HG02938 (cell line): Measurements from ENCODE around the gene C19orf25.

Experiments used
- ATAC-seq: cut with Tn5 transposase; IDR thresholded peaks from one replicate; pipeline ENCODE4 v1.9.1; 2021; ENCODE audit warnings: mild to moderate bottlenecking, moderate library complexity; ENCODE audit not compliant: unreplicated experiment

Gene C19orf25

DNA sequence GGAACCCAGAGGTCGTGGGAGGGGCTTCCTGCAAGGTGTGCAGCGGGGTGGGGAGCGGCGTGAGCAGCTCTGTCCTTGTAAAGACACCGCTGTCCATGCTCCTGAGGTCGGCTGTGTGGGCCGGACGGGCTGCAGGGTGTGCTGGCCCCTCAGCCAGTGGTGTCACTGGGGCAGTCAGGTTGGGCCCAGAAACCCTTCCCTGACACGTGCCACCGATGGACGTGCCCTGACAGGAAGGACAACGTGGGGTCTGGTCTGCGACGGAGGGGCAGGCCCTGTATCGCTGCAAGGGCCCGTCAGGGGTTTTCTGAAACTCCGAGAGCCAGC is 45.0 kb downstream of the C19orf25 start:
- ATAC-seq: no peak

DNA sequence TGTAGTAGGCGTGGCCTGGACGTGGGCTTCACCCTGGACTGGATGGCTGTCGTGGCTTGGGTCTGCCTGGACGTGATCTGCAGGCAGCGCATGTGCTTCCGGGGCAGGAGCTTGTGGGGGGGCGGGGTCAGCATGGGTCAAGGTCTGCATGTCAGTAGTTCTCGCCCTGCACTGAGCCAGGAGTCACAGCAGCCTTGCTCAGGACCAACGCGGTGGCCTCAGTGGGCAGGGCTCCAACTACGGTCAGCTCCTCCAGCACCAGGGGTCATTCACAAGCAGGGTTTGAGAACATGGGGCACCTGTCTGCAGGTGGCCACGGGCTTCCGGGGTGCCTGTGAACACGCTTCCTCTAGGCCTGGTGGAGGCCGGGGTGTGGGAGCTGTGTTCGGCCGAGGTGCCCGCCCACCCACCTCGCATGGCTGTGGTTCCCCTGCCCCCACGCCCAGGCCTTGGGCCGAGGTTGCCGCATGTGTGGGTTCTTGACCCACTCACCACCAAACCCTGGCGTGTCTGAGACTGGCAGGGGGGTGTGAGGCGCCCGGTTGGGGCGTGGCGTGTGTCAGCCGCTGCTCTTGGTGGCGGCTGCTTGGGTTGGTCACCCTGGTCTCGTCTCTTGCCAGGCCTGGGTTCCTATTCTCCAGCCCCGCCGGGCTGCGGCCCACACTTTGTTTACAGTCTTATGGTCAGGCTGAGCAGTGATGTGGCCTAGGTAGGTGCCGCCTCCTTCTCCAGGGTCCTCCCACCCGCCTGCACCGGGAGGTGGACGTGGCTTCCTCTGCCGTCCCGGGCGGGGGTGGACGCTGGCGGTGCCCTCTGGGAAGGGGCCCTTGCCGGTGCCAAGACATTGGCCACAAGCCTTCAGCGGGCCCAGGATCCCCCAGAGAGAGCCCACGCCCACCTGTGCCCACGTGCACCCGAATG is 45.6 kb downstream of the C19orf25 start:
- no peak for ATAC-seq

DNA sequence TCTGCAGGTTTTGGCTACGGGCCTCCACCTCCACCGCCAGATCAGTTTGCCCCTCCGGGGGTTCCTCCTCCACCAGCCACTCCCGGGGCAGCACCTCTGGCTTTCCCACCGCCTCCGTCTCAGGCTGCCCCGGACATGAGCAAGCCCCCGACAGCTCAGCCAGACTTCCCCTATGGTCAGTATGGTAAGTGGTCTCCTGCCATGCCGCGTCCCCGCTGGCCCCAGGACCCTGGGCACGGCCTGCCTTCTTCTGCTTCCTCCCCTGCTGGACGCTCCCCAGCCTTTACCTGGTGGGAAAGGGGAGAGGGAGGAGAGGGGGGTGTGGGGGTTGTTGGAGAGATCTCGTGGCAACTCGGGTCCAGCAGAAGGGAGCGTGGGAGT is 46.5 kb downstream of the C19orf25 start:
- no peak for ATAC-seq

DNA sequence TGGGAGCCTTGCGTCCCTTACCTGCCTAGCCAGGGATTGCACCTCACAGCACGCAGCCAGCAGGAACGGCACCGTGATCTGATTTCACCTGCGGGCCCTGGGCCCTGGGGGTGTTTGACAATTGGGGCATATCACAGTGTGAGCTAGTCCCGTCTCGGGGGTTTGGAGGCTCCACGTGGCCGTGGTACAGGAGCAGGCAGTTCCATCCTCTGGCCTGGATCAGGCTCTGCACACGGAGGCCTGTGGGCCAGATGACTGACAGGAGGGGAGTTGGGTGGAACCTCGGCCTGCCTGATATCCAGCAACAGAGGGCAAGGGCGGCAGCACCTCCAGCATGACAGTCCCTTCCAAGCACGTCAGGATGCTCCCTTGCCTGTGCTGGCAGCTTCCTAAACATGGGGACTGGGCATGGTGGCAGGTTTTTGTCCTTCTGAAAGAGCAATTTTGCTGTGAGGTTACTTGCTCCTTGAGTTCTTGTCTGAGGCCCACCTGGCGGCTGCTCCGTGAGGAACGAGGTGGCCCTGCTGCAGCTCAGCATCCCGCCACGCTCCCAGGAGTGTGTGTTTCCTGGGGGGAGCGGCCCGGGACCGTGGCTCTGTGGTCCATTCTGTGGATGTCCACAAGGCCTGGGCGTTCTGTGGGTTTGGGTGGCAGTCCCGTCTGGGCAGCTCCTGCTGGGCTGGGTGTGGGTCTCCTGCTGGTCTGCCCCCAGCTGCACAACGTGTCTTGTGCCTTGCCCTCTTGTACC is 47.1 kb downstream of the C19orf25 start:
- ATAC-seq: no peak

DNA sequence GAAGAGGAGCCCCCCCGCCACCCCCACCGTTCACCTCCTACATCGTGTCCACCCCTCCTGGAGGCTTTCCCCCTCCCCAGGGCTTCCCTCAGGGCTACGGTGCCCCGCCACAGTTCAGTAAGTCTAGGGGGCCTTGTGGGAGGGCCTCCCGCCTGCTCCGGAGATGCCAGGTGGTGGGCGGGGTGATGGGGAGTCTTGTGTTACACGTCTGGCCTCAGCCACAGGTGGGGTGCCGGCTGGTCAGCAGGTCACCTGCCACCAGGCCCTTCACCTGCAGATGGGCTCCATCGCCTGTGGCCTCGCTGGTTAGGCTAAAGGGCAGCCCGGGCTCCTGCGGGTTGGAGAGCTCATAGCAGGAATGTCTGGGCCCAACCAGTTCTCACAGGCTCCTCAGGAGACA is 48.8 kb downstream of the C19orf25 start:
- no peak for ATAC-seq

DNA sequence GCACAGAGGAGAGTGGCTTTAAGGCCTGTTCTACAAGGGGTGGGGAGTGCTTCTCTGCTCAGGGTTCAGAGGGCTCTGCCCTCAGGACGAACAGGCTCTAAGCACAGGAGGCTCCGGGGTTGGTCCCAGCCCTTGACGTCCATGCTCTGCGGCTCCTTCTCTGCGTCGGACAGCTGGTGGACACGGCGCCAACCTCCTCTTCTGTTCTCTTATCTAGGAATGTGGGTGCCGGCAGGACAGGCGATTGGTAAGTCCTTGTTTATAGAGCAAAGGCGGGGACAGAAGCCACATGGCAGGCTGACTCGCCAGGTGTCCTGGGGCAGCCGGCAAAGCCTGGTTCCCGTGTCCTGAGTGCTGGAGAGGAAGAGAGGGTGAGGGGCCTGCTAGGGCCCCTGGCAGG is 49.3 kb downstream of the C19orf25 start:
- ATAC-seq: no peak

DNA sequence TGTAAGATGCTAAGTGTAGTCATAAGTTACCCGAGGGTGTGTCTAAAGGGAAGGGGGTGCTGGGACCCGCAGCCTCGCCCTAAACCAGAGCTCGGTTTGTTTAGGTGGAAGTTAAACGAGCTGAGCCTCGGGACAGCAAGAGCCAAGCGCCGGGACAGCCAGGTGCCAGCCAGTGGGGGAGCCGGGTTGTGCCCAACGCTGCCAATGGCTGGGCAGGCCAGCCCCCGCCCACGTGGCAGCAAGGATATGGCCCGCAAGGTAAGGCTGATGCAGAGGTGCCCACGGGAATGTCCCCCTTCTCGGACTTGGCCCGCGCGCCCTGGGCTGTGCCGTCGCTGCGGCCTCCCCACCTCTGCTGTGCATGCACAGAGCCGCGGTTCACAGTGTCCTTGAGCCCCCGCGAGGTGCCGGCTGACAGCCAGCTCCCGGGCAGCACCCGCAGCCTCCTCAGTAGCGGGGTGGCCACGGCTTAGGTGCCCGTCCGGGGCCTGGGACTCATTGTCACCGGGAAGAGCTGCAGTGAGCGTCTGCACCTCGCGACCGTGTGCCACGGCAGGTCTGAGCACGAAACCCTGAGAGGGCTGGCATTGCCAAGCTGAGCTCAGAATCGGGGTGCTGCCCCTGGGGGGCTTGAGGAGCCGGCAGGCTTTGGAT is 50.1 kb downstream of the C19orf25 start:
- ATAC-seq: no peak

DNA sequence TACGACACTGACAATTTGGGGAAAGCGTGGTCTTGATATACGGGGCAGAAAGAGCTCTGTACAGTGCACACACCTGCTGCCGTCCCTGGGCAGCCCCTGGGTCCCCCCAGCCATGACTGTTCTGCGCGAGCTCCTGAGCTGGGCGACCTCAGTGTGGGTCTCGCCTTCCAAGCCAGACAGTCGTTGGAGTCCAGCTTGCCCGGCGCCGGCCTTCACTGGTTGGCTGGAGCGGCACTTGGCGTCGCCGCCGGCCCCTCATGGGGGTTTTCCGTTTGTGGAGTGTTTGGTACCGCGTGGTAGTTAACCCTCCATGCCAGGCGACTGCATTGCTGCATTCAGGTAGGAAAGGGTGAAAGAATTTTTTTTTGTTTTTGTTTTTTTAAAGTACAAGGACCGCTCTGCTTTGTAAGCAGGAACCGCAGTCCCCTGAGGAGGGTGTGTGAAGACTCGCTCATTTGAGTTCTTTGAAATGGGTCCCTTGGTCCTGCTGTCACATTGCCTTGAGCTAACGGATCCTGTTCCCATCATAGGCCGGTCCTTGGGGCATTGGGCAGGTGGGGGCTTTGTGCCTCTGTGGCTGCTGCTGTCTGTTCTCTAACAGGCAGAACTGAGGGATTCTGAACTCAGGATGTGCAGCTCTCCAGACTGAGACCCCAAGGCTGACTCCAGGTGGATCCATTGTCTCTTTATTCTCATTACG is 51.6 kb downstream of the C19orf25 start:
- no peak for ATAC-seq

DNA sequence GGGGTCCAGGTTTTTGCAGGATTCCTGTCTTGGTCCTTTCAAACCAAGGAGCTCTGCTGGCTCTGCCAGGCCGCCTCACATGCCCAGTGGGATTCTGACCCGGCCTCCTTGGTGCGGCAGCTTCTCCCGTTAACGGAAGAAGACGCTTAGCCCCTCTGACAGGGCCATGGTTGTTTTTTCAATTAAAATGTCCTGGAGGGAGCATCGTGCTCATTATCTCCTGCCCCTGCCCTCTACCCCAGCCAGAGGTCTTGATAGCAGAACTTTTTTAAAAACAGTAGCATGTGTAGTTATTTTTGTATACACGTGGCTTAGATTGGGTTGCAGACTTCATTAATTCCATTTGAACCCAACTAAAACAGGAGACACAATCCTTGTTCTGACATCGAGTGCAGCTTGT is 52.3 kb downstream of the C19orf25 start:
- ATAC-seq: no peak

DNA sequence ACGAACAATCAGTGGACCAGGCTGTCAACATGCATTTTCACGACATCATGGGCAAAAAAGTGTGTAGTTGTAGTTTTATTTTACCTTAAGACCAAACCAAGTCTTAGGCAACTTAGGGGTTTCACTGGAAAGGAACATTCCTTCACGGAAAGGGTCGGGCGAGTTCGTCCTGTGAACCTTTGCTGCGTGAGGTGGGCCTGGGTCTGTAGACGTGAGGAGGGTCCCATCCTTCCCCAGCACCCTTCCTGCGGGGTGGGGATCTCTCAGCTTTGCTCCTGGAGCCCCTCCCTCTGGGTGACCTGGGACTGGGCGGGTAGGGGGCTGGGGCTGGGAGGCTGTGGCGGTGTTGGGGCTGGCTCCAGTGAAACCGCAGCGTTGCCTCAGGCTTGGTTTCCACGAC is 53.1 kb downstream of the C19orf25 start:
- ATAC-seq: no peak

DNA sequence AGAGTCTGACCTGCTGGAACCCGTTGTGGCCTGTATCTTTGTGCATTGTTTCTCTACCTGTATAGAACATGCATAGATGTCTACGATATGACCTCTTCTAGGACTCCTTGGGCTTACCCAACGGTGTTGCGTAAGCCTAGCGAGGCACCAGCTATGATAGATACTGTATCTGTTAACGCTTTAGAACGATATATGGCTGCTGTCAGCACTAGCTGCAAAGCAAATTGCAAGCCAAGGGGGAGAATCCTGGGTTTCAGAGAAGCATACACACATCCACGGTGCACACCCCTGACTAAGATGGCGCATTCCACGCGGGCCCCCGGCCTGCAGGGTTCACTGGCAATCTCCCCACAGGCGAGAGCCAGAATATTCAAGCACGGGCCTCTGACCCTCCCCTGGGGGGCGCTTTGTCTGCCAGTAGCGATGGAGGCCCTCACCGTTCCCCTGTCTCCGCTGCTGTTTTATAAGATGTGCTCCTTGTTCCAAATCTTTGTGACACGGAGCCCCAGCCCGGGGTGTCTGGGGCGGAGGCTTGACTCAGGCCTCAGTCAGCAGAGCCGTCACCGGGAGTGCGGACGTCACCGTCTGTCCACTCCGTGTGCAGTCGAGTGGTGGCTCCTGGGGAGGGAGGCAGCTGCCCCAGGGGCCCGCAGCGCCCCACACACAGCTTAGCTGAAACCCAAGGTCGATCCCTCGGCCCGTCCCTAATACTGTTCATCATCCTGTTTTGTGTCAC is 53.7 kb downstream of the C19orf25 start:
- no peak for ATAC-seq

DNA sequence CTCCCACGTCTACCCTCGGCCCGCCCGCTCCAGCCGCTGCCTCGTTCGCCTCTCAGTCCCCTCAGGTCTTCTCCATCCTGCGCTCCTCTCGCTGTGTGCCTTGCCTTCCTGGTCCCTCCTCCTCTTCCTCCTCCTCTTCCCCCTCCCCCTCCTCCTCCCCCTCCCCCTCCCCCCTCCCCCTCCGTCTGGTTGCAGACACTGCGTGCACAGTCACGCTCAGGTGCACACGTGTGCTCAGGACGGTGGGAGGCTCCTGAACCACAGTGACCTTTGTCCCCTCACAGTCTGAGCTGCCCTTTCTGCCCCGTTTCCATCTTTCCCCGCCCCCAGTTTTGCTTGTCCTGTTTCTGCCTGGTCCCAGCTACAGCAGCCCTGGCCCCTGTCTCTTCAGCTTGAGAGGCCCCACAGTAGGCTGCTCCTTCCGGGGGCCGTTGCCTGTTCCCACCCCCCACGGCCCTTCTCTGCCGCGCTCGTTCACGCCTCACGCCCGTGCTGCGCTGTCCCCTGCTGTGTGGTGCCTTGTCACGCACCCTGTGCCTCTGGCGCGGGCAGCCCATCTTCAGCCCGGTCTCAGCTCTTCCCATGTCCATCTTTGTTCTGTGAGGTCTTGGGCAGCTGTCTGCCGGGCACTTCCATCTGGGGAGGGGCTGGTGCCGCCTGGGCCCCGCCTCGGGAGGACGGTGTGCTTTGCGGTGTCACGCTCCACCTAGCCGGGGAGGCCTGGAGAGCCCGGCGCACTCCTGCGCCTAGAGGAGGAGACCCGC is 54.6 kb downstream of the C19orf25 start:
- no peak for ATAC-seq

DNA sequence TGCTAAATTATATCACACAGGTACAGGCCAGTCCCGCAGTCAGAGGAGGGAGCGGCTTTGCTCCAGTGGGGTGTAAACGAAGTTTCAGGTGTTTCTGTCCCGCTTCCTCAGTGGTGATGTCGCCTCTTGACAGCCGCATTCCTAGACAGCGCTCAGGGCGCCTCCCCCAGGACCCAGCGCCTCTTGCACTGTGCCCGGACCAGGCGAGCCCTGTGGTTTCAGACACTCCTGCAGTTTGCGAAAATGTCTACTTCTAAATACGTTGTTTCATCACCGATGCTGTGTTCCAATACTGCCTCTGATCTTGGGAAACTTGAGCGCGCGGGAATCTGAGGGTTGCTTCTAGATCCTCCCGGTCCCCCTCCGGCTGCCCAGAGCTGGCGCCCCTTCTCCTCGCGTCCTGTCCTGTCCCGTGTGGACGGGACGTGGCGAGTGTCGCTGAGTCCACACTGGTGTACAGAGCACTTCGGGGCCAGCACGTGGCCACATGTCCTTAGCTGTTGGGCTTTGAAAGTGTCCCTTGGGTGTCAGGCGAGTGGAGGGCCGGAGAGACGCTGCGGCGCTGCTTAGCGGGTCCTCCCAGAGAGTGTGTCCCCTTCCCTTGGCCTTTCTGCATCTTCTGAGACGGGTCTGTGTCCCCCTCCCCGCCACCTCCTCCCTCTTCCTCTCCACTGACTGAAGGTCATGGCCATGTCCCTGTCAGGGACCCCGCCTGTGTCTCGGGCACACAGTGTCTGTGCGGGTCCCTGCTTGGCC is 55.4 kb downstream of the C19orf25 start:
- no peak for ATAC-seq
